GM12875 (cell line): ENCODE results near the gene RTEL1.

Experiments used
- H3K4me3 ChIP-seq: one replicate; pipeline ENCODE4 v1.5.1; 2011; ENCODE audit warnings: low read depth, low read length, control low read depth
- TF ChIP-seq, protein P1 (sequence below): IDR thresholded peaks from 2 replicates; pipeline ENCODE4 v1.5.1; 2011; ENCODE audit warnings: low read depth, mild to moderate bottlenecking, control low read depth, inconsistent platforms, low read length, moderate library complexity, borderline replicate concordance; ENCODE audit not compliant: insufficient read depth

The RTEL1 gene

DNA sequence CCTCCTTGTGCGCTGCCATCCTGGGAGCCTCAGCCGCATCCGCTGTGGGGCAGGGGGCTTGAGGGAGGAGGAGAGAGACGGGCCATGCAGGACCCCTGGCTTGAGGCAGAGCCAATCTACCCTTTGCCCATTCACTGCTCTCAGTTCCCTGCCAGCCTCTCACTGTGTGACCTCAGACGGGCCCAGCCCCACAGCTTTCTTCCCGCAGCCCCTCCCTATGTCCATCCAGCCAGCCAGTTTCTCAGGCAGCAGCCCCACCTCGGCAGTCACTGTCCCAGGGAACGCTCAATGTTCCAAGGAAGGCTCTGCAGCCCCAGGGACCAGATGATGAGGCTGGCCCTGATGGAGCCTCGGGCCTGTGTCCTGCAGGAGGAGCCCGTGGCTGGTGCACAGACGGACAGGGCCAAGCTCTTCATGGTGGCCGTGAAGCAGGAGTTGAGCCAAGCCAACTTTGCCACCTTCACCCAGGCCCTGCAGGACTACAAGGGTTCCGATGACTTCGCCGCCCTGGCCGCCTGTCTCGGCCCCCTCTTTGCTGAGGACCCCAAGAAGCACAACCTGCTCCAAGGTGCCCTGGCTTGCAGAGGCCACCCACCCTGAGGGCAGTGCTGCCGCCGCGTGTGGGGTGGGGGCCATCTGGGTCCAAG is 34.4 kb downstream of the RTEL1 start:
- H3K4me3 ChIP-seq, result no peak overlapping the region
- TF ChIP-seq, protein P1, sequence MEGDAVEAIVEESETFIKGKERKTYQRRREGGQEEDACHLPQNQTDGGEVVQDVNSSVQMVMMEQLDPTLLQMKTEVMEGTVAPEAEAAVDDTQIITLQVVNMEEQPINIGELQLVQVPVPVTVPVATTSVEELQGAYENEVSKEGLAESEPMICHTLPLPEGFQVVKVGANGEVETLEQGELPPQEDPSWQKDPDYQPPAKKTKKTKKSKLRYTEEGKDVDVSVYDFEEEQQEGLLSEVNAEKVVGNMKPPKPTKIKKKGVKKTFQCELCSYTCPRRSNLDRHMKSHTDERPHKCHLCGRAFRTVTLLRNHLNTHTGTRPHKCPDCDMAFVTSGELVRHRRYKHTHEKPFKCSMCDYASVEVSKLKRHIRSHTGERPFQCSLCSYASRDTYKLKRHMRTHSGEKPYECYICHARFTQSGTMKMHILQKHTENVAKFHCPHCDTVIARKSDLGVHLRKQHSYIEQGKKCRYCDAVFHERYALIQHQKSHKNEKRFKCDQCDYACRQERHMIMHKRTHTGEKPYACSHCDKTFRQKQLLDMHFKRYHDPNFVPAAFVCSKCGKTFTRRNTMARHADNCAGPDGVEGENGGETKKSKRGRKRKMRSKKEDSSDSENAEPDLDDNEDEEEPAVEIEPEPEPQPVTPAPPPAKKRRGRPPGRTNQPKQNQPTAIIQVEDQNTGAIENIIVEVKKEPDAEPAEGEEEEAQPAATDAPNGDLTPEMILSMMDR, result no peak

DNA sequence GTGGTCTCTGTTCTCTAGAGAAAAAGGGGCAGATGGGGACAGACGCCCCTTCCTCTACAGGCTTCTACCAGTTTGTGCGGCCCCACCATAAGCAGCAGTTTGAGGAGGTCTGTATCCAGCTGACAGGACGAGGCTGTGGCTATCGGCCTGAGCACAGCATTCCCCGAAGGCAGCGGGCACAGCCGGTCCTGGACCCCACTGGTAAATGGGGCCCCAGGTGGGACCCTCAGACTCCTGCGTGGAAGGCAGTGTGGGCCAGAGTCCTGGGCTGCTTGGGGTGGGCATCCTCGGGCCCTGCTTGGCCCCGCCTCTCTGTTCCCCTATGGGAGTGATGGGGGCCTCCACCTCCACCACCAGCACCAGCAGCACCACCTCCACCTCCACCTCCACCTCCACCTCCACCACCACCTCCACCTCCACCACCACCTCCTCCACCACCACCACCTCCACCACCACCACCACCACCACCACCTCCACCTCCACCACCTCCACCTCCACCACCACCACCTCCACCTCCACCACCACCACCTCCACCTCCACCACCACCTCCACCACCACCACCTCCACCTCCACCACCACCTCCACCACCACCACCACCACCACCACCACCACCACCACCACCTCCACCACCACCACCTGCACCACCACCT is 35.1 kb downstream of the RTEL1 start:
- TF ChIP-seq, protein P1, result no peak
- H3K4me3 ChIP-seq, result no peak overlapping the region

DNA sequence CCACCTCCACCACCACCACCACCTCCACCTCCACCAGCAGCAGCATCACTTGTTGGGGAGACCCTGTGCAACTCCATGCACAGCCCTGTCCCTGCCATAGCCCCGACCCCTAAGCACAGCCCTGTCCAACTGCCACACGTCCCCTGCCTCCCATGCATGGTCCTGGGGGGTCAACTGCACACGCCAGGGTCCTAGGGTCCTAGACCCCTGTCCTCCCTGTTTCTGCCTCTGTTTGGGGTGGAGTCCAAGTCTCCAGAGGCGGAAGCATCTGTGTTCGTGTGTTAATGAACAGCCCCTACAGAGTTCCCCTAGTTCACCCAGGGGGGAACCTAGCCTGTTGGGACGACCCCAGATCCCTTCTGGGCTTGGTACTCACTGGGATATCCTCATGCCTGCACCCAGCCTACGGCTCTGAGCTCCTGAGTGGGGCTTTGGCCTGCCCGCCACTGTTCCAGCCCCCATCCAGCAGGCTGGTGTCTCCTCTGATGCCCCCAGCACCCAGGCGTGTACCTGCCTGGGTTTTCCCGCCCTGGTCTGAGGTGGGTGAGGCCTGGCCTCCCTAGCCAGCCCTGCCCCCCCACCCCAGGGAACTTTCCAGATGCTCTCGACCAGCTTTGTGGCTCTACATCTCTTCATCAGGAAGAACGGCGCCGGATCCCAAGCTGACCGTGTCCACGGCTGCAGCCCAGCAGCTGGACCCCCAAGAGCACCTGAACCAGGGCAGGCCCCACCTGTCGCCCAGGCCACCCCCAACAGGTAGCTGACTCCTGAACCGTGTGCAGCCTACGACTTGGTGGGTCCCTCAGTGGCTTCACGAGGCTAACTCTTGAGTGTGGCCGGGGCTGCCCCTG is 35.8 kb downstream of the RTEL1 start:
- TF ChIP-seq, protein P1, result no peak

DNA sequence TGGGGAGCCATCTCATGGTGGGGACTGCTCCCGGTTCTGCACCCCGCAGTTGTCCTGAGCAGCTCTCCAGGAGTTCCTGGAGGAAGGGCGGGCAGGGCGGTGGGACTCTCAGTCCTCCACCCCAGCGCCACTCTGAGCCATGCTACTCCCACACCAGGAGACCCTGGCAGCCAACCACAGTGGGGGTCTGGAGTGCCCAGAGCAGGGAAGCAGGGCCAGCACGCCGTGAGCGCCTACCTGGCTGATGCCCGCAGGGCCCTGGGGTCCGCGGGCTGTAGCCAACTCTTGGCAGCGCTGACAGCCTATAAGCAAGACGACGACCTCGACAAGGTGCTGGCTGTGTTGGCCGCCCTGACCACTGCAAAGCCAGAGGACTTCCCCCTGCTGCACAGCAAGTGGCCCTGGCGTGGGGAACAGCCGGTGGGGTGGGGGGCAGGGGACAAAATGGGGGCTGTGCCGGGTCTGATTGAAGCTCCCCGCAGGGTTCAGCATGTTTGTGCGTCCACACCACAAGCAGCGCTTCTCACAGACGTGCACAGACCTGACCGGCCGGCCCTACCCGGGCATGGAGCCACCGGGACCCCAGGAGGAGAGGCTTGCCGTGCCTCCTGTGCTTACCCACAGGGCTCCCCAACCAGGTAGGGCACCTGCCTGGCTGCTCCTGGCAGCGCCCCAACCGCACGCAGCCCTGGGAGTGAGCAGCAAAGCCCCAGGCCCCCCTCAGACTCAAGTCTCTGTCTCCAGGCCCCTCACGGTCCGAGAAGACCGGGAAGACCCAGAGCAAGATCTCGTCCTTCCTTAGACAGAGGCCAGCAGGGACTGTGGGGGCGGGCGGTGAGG is 36.7 kb downstream of the RTEL1 start:
- no peak overlapping the region for H3K4me3 ChIP-seq
- TF ChIP-seq, protein P1, result no peak

More for the DNA sequence above, 35.8 kb downstream of the RTEL1 start:
- H3K4me3 ChIP-seq, result no peak overlapping the region

DNA sequence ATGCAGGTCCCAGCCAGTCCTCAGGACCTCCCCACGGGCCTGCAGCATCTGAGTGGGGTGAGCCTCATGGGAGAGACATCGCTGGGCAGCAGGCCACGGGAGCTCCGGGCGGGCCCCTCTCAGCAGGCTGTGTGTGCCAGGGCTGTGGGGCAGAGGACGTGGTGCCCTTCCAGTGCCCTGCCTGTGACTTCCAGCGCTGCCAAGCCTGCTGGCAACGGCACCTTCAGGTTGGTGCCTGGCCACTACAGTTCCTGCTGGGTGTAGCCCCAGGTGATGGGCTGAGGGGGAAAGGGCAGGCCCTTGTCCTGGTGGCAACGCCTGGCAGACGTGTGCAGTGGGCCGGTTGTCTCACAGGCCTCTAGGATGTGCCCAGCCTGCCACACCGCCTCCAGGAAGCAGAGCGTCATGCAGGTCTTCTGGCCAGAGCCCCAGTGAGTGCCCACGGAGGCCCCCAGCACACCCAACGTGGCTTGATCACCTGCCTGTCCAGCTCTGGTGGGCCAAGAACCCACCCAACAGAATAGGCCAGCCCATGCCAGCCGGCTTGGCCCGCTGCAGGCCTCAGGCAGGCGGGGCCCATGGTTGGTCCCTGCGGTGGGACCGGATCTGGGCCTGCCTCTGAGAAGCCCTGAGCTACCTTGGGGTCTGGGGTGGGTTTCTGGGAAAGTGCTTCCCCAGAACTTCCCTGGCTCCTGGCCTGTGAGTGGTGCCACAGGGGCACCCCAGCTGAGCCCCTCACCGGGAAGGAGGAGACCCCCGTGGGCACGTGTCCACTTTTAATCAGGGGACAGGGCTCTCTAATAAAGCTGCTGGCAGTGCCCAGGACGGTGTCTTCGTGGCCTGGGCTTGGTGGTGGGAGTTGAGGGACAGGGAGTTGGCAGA is 37.6 kb downstream of the RTEL1 start:
- no peak overlapping the region for H3K4me3 ChIP-seq
- TF ChIP-seq, protein P1, result no peak

DNA sequence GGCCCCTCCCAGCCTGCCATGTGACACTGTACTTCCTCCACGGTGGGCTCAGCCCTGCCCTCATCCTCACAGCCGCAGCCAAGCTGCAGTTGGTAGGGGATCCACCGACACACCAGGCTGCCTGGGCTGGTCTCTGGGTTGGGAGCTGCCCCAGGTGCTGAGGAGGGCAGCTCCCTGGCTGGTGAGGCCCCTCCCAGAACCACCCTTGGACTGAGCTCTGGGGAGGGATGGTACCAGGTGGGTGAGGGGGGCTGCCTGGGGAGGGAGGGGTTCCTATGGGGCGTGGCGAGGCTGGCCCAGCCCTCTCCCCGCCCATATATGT is 38.2 kb downstream of the RTEL1 start:
- no peak overlapping the region for H3K4me3 ChIP-seq
- TF ChIP-seq, protein P1, result no peak
